HepG2 (cell line): ENCODE results near the gene C3orf18. TPM values are rescaled to one million over a fixed set of nuclear protein-coding genes. Genes with fewer than 3 reads are reported as not detected.

Source experiments
- ARNT ChIP-seq: fragments of 450-650 bp; IDR thresholded peaks from 2 replicates; pipeline ENCODE4 v1.6.1; 2017
- GMEB1 ChIP-seq: sonication (generic); formaldehyde crosslinking; IDR thresholded peaks from 2 replicates; pipeline ENCODE4 v1.5.1; 2020; ENCODE audit warnings: missing genetic modification reagents, mild to moderate bottlenecking, borderline replicate concordance
- GPN1 ChIP-seq: sonication (generic); formaldehyde crosslinking; IDR thresholded peaks from 2 replicates; pipeline ENCODE4 v1.5.1; 2020; ENCODE audit warnings: missing genetic modification reagents, borderline replicate concordance
- HMG20A ChIP-seq: IDR thresholded peaks from 2 replicates; pipeline ENCODE4 v1.6.1; 2016; ENCODE audit warnings: borderline replicate concordance
- HNF4A ChIP-seq: sonication (generic); formaldehyde crosslinking; IDR thresholded peaks from 2 replicates; pipeline ENCODE4 v1.4.0; 2020; ENCODE audit warnings: missing genetic modification reagents
- HNRNPUL1 ChIP-seq: fragments of 200-400 bp; formaldehyde crosslinking; IDR thresholded peaks from 2 replicates; pipeline ENCODE4 v1.6.1; 2017; ENCODE audit warnings: low read depth, mild to moderate bottlenecking, low read length, moderate library complexity
- MYPOP ChIP-seq: sonication (generic); formaldehyde crosslinking; IDR thresholded peaks from 2 replicates; pipeline ENCODE4 v1.8.1; 2023; ENCODE audit warnings: mild to moderate bottlenecking, moderate library complexity, missing genetic modification reagents
- RBM39 ChIP-seq: fragments of 200-400 bp; formaldehyde crosslinking; IDR thresholded peaks from one replicate; pipeline ENCODE4 v1.6.1; 2018; ENCODE audit warnings: antibody characterized with exemption, mild to moderate bottlenecking, low read depth, low read length; ENCODE audit not compliant: poor library complexity, severe bottlenecking
- SMC3 ChIP-seq: IDR thresholded peaks from 2 replicates; pipeline ENCODE4 v1.6.1; 2011; ENCODE audit warnings: low read length, improper control_type of control experiment
- TAF15 ChIP-seq: fragments of 200-400 bp; formaldehyde crosslinking; IDR thresholded peaks from one replicate; pipeline ENCODE4 v1.6.1; 2018; ENCODE audit warnings: mild to moderate bottlenecking, low read depth, low read length; ENCODE audit not compliant: poor library complexity, severe bottlenecking
- THAP8 ChIP-seq: sonication (generic); formaldehyde crosslinking; IDR thresholded peaks from 2 replicates; pipeline ENCODE4 v1.5.1; 2020; ENCODE audit warnings: missing genetic modification reagents, mild to moderate bottlenecking, borderline replicate concordance
- ZBTB38 ChIP-seq: sonication (generic); formaldehyde crosslinking; IDR thresholded peaks from 2 replicates; pipeline ENCODE4 v1.5.1; 2020; ENCODE audit warnings: mild to moderate bottlenecking, missing genetic modification reagents
- ZBTB42 ChIP-seq: sonication (generic); formaldehyde crosslinking; IDR thresholded peaks from 2 replicates; pipeline ENCODE4 v1.5.0; 2020; ENCODE audit warnings: mild to moderate bottlenecking, missing genetic modification reagents
- ZNF260 ChIP-seq: sonication (generic); formaldehyde crosslinking; IDR thresholded peaks from 2 replicates; pipeline ENCODE4 v1.4.0; 2020; ENCODE audit warnings: missing genetic modification reagents, low read depth, mild to moderate bottlenecking, borderline replicate concordance
- ZNF264 ChIP-seq: sonication (generic); formaldehyde crosslinking; IDR thresholded peaks from 2 replicates; pipeline ENCODE4 v1.4.0; 2020; ENCODE audit warnings: missing genetic modification reagents
- ZNF280D ChIP-seq: sonication (generic); formaldehyde crosslinking; IDR thresholded peaks from 2 replicates; pipeline ENCODE4 v1.5.1; 2020; ENCODE audit warnings: mild to moderate bottlenecking, missing genetic modification reagents
- ZNF331 ChIP-seq: sonication (generic); formaldehyde crosslinking; IDR thresholded peaks from 2 replicates; pipeline ENCODE4 v1.4.0; 2020; ENCODE audit warnings: missing genetic modification reagents
- ZNF354B ChIP-seq: sonication (generic); formaldehyde crosslinking; IDR thresholded peaks from 2 replicates; pipeline ENCODE4 v1.8.0; 2022; ENCODE audit warnings: mild to moderate bottlenecking, missing genetic modification reagents
- ZNF619 ChIP-seq: sonication (generic); formaldehyde crosslinking; IDR thresholded peaks from 2 replicates; pipeline ENCODE4 v1.4.0; 2020; ENCODE audit warnings: mild to moderate bottlenecking, missing genetic modification reagents
- ZNF720 ChIP-seq: sonication (generic); formaldehyde crosslinking; IDR thresholded peaks from 2 replicates; pipeline ENCODE4 v1.4.0; 2020; ENCODE audit warnings: missing genetic modification reagents
- polyA plus RNA-seq, 8 experiments: library from polyadenylated mRNA; depleted of rRNA in 3 of 8; stranded (reverse) in 7 of 8; unstranded in 1 of 8; fragments of >200 nt; fragmentation: Illumina TruSeq in 4 of 8; extraction: Trizol in 4 of 8; gene quantifications; 2 replicates each; pipeline versions ENCODE4 v1.2.1 to v1.2.3, GENCODE V29; 2011 to 2016; ENCODE audit warnings: low read depth in 4 of 8, missing spikeins in 1 of 8, mixed read lengths in 1 of 8; ENCODE audit not compliant: insufficient read depth in 1 of 8
- total RNA-seq, 5 experiments: library from RNA; depleted of rRNA; stranded (reverse); fragments of >200 nt; fragmentation: Illumina TruSeq; extraction: Trizol; gene quantifications; 2 replicates each; pipeline ENCODE4 v1.2.3, GENCODE V29; 2016; ENCODE audit warnings: low read depth in 1 of 5

The C3orf18 gene
- total and polyA plus RNA-seq, 2 of the 13 experiments (the other 11 are each of a cell fraction or from before 2014, with no cell fraction given), result 1.6 to 4.8 TPM

GRCh38 chr3:50587806-50588758, 20.5 kb upstream of the C3orf18 start (continued):
- peak; percentile 97 for TF ChIP-seq HNF4A (CRISPR knock-in tag)
- no peak for TF ChIP-seq SMC3
- TF ChIP-seq ZNF619 (CRISPR knock-in tag), result no peak
- TF ChIP-seq ZNF354B (CRISPR knock-in tag), result no peak
- no peak for TF ChIP-seq GPN1 (CRISPR knock-in tag)
- TF ChIP-seq ZNF260, result no peak
- no peak for TF ChIP-seq MYPOP (CRISPR knock-in tag)
- peak; percentile 85 for TF ChIP-seq ZNF280D (CRISPR knock-in tag)
- no peak for TF ChIP-seq ARNT
- TF ChIP-seq ZBTB38 (CRISPR knock-in tag), result no peak
- no peak for TF ChIP-seq THAP8 (CRISPR knock-in tag)
- TF ChIP-seq TAF15, result no peak
- TF ChIP-seq ZBTB42, result no peak
- TF ChIP-seq ZNF264 (CRISPR knock-in tag), result peak; percentile 66; the same call in 1 of the 2 replicates
- TF ChIP-seq GMEB1 (CRISPR knock-in tag), result no peak; the same call in 1 of the 2 replicates
- TF ChIP-seq ZNF720 (CRISPR knock-in tag), result no peak
- no peak; the same call in 1 of the 2 replicates for TF ChIP-seq HMG20A (CRISPR knock-in tag)
- TF ChIP-seq RBM39, result peak; percentile 44
- peak; percentile 77; the same call in 1 of the 2 replicates for TF ChIP-seq ZNF331 (CRISPR knock-in tag)
- TF ChIP-seq HNRNPUL1, result no peak
